ENCODE data around the gene TMEM8B.

The TMEM8B gene

GRCh38 chr9:35903049-35903448 is 74.0 kb downstream of the TMEM8B start:
- TF ChIP-seq EZH2phosphoT487 (IDR thresholded peaks at IDR 0.05; ENCODE audit: low read length) (no peak), CTCF (IDR thresholded peaks at IDR 0.05; ENCODE audit: low read length) (peak; percentile 72)
- Histone ChIP-seq H2AFZ (ENCODE audit: low read length) (no peak overlapping the region), H3K79me2 (ENCODE audit: low read length) (no peaks in the 10 kb centered on the region), H3K4me3 (ENCODE audit: low read length) (no peak overlapping the region), H3K4me2 (ENCODE audit: low read depth, low read length) (0 out of 2 replicates have a peak overlapping the region, but pooled peaks have one; percentile 21), H4K20me1 (ENCODE audit: insufficient read depth, low read length) (no peaks in the 10 kb centered on the region), H3K36me3 (replicated peaks; ENCODE audit: insufficient read depth, low read length) (no peaks in the 10 kb centered on the region), H3K9ac (ENCODE audit: low read length) (no peak overlapping the region), H3K27ac (ENCODE audit: low read length) (no peak overlapping the region), H3K9me3 (replicated peaks; ENCODE audit: insufficient read depth, low read length) (no peaks in the 10 kb centered on the region), H3K9me2 (replicated peaks; ENCODE audit: insufficient read depth, low read length) (no peaks in the 10 kb centered on the region), H3K27me3 (replicated peaks; ENCODE audit: insufficient read depth, low read length) (no peaks in the 10 kb centered on the region), H3K4me1 (ENCODE audit: low read length) (peaks cover 28% of the 10 kb centered on the region), H3F3A (ENCODE audit: insufficient read depth, low read length) (0 out of 2 replicates have a peak, but pooled peaks cover under 1% of the 10 kb centered on the region)
- DNase-seq: peak; percentile 85

- no peaks in the 10 kb centered on the region for H3K9me2 ChIP-seq (replicated peaks; ENCODE audit: insufficient read depth, low read length)
- no peak overlapping the region for H2AFZ ChIP-seq (ENCODE audit: low read length)
- TF ChIP-seq EZH2phosphoT487 (IDR thresholded peaks at IDR 0.05; ENCODE audit: low read length) (no peak), EZH2 (optimal IDR thresholded peaks at IDR 0.05; ENCODE audit: low read depth, low read length) (no peak), CTCF (IDR thresholded peaks at IDR 0.05; ENCODE audit: low read length) (no peak)
- H3K4me2 ChIP-seq (ENCODE audit: low read depth, low read length): no peak overlapping the region
- H3F3A ChIP-seq (ENCODE audit: insufficient read depth, low read length): no peaks in the 10 kb centered on the region
- no peaks in the 10 kb centered on the region for H3K9me3 ChIP-seq (replicated peaks; ENCODE audit: insufficient read depth, low read length)
- no peak overlapping the region for H3K9ac ChIP-seq (ENCODE audit: low read length)
- no peaks in the 10 kb centered on the region for H3K79me2 ChIP-seq (ENCODE audit: low read length)
- H3K4me3 ChIP-seq (ENCODE audit: low read length): no peak overlapping the region
- no peak overlapping the region for H3K27ac ChIP-seq (ENCODE audit: low read length)
- H3K4me1 ChIP-seq (ENCODE audit: low read length): peaks cover 15% of the 10 kb centered on the region
- H3K27me3 ChIP-seq (replicated peaks; ENCODE audit: insufficient read depth, low read length): no peaks in the 10 kb centered on the region
- no peaks in the 10 kb centered on the region for H4K20me1 ChIP-seq (ENCODE audit: insufficient read depth, low read length)
- no peaks in the 10 kb centered on the region for H3K36me3 ChIP-seq (replicated peaks; ENCODE audit: insufficient read depth, low read length)
- no peak for DNase-seq
Measured at GRCh38 chr9:35904338-35904737, 75.3 kb downstream of the TMEM8B start.

GRCh38 chr9:35905051-35905781 is 76.2 kb downstream of the TMEM8B start:
- no peak overlapping the region for H3K4me2 ChIP-seq (ENCODE audit: low read depth, low read length)
- no peak for DNase-seq
- no peaks in the 10 kb centered on the region for H3K9me3 ChIP-seq (replicated peaks; ENCODE audit: insufficient read depth, low read length)
- TF ChIP-seq EZH2 (optimal IDR thresholded peaks at IDR 0.05; ENCODE audit: low read depth, low read length) (no peak), EZH2phosphoT487 (IDR thresholded peaks at IDR 0.05; ENCODE audit: low read length) (no peak), CTCF (IDR thresholded peaks at IDR 0.05; ENCODE audit: low read length) (no peak)
- H3K4me1 ChIP-seq (ENCODE audit: low read length): peaks cover 13% of the 10 kb centered on the region
- H3K4me3 ChIP-seq (ENCODE audit: low read length): no peak overlapping the region
- H4K20me1 ChIP-seq (ENCODE audit: insufficient read depth, low read length): no peaks in the 10 kb centered on the region
- H3K36me3 ChIP-seq (replicated peaks; ENCODE audit: insufficient read depth, low read length): no peaks in the 10 kb centered on the region
- H2AFZ ChIP-seq (ENCODE audit: low read length): no peak overlapping the region
- H3K9me2 ChIP-seq (replicated peaks; ENCODE audit: insufficient read depth, low read length): no peaks in the 10 kb centered on the region
- H3K79me2 ChIP-seq (ENCODE audit: low read length): no peaks in the 10 kb centered on the region
- H3K9ac ChIP-seq (ENCODE audit: low read length): no peak overlapping the region
- no peak overlapping the region for H3K27ac ChIP-seq (ENCODE audit: low read length)
- no peaks in the 10 kb centered on the region for H3K27me3 ChIP-seq (replicated peaks; ENCODE audit: insufficient read depth, low read length)
- no peaks in the 10 kb centered on the region for H3F3A ChIP-seq (ENCODE audit: insufficient read depth, low read length)
